Testis (tissue), 2 donors: ENCODE measurements around the gene CHST3.

Source experiments
- POLR2A ChIP-seq: fragments of 450-650 bp; IDR thresholded peaks from one replicate; pipeline ENCODE4 v1.6.1; 2017; ENCODE audit warnings: antibody characterized with exemption, mild to moderate bottlenecking, moderate library complexity
- TF ChIP-seq, protein P1 (sequence below), 3 experiments: fragments of 450-650 bp in 2 of 3; fragments of 200-600 bp in 1 of 3; sonication (generic) in 1 of 3; IDR thresholded peaks; one replicate each; pipeline ENCODE4 v1.5.1; 2016 to 2019; ENCODE audit warnings: antibody characterized with exemption in 3 of 3, mild to moderate bottlenecking in 2 of 3, moderate library complexity in 1 of 3

DNA sequence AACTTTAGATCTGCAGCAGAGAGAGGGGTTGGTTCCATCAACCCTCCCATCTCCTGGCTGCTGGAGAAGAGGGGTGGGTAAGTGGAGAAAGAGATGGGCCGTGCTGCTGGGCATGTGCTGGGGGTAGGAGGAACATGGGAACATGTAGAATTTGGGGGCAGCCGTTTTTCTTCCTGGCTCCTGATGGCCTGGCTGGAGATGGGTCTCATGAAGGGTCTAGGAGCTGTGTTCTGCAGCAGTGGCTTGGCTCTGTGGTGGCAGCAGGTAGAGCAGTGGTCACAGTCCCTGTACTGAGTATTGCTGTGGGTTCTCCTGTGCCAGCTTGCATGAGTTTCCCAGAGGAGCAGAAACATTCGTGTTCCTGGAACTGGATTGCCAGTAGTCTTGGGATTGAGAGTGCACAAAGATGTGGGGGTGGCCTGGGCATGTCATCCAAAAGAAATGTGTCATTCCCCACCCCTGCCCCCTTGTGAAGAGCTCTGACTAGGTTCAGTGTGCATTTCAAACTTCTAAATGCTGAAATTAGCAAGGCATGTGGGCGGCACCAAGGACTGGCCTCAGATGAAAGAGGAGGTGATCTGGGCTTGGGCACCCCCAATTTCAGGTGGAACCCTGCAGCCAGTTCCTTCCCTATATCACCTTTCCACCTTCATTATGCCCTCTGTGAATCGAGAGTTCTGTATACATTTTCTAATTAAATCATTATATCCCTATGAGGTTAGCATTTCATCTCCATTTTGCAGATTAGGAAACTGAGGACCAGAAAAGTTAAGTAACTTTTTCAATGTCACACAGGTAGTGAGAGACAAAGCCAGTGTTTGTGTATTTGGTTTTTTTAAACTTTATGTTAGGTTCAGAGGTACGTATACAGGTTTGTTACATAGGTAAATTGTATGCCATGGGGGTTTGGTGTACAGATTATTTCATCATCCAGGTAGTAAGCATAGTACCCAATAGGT is 2.1 kb downstream of the CHST3 start:
- TF ChIP-seq, protein P1, sequence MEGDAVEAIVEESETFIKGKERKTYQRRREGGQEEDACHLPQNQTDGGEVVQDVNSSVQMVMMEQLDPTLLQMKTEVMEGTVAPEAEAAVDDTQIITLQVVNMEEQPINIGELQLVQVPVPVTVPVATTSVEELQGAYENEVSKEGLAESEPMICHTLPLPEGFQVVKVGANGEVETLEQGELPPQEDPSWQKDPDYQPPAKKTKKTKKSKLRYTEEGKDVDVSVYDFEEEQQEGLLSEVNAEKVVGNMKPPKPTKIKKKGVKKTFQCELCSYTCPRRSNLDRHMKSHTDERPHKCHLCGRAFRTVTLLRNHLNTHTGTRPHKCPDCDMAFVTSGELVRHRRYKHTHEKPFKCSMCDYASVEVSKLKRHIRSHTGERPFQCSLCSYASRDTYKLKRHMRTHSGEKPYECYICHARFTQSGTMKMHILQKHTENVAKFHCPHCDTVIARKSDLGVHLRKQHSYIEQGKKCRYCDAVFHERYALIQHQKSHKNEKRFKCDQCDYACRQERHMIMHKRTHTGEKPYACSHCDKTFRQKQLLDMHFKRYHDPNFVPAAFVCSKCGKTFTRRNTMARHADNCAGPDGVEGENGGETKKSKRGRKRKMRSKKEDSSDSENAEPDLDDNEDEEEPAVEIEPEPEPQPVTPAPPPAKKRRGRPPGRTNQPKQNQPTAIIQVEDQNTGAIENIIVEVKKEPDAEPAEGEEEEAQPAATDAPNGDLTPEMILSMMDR (IDR thresholded peaks at IDR 0.05) = no peak
- TF ChIP-seq POLR2A = no peak
